Measurements from ENCODE around the gene THUMPD2.
"Not testable (repeated sequence)": the region's sequence is repeated elsewhere in the genome, so short reads cannot be mapped to it uniquely, and the experiment has no call there.

Gene THUMPD2

GRCh38 chr2:39778775-39779340, at the start of gene THUMPD2:
Gene THUMPD2 (minus strand): TSS chr2:39779258. CDS start chr2:39779239, 19 bp downstream.
- peak; percentile 81 for DNase-seq

- DNase-seq: no peak
Measured at GRCh38 chr2:39821871-39822270, 42.8 kb upstream of the THUMPD2 start.

- no peak for DNase-seq
Measured at GRCh38 chr2:39816845-39817244, 37.8 kb upstream of the THUMPD2 start.

GRCh38 chr2:39816428-39816827, 37.4 kb upstream of the THUMPD2 start:
- DNase-seq: no peak

GRCh38 chr2:39805936-39806608, 27.0 kb upstream of the THUMPD2 start:
- no peak for DNase-seq

GRCh38 chr2:39803839-39804238, 24.8 kb upstream of the THUMPD2 start:
- no peak for DNase-seq

GRCh38 chr2:39800752-39801151, 21.7 kb upstream of the THUMPD2 start:
- DNase-seq: no peak

GRCh38 chr2:39796134-39796533, 17.1 kb upstream of the THUMPD2 start:
- no peak for DNase-seq

- DNase-seq: not testable (repeated sequence)
Measured at GRCh38 chr2:39790216-39790818, 11.3 kb upstream of the THUMPD2 start.

- no peak for DNase-seq
Measured at GRCh38 chr2:39787950-39788349, 8.9 kb upstream of the THUMPD2 start.

- no peak for DNase-seq
Measured at GRCh38 chr2:39786761-39787522, 7.9 kb upstream of the THUMPD2 start.

GRCh38 chr2:39782591-39782990, 3.5 kb upstream of the THUMPD2 start:
- DNase-seq: no peak

- no peak for DNase-seq
Measured at GRCh38 chr2:39781697-39782096, 2.6 kb upstream of the THUMPD2 start.

- DNase-seq: no peak
Measured at GRCh38 chr2:39780825-39781600, 2.0 kb upstream of the THUMPD2 start.

GRCh38 chr2:39779927-39780326, 869 bp upstream of the THUMPD2 start:
- no peak for DNase-seq

GRCh38 chr2:39779341-39779851, 338 bp upstream of the THUMPD2 start:
- no peak for DNase-seq

GRCh38 chr2:39778233-39778632, 825 bp downstream of the THUMPD2 start:
- no peak for DNase-seq

- no peak for DNase-seq
Measured at GRCh38 chr2:39772812-39773152, 6.3 kb downstream of the THUMPD2 start.

GRCh38 chr2:39772086-39772811, 6.8 kb downstream of the THUMPD2 start:
- no peak for DNase-seq

- no peak for DNase-seq
Measured at GRCh38 chr2:39762448-39762847, 16.6 kb downstream of the THUMPD2 start.

GRCh38 chr2:39757156-39757555, 21.9 kb downstream of the THUMPD2 start:
- no peak for DNase-seq

- no peak for DNase-seq
Measured at GRCh38 chr2:39755466-39755865, 23.6 kb downstream of the THUMPD2 start.

Measured in NCI-H146 (cell line).